Neural cell (in vitro differentiated cells): ENCODE measurements around the gene GABRG3.

ENCODE experiments used
- CTCF ChIP-seq: fragments of 450-650 bp; IDR thresholded peaks from 2 replicates; pipeline ENCODE4 v1.5.1; 2014; ENCODE audit warnings: antibody characterized with exemption, mild to moderate bottlenecking, moderate library complexity; ENCODE audit not compliant: poor library complexity, severe bottlenecking
- POLR2AphosphoS5 ChIP-seq: IDR thresholded peaks from 2 replicates; pipeline ENCODE4 v1.6.1; 2012

DNA sequence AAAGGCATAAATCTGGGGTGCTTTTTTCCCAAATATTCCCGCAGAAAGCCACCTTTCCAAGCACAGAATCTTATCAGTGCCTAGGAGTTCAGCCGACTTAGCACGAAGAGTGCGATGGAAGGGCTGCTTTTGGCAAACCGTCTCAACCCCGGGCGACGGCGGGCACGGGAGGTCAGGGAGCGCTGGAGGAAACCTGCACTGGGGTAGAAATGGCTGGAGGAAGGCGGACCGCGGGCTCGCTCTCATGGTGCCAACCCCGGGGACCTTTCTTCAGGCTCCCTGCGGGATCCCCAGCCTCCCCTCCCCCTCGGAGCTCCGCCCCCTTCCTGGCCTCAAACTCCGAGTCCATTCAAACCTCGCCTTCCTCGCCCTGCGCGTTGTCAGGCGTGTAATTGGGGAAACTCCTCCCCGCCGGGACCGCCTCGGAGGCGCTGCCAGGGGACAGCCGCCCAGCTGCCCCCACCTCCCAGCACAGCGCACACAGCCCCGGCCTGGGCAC lies at the start of gene GABRG3:
- TF ChIP-seq CTCF (no peak), POLR2AphosphoS5 (no peak)
